Posterior cingulate gyrus (tissue), 11 donors: ENCODE data around the gene IRX2.

ENCODE experiments used
- DNase-seq, 10 donors: peaks; one replicate each; pipeline versions ENCODE4 v3.0.0 to v3.0.0-alpha.2; 2020 to 2021; ENCODE audit warnings: mixed read lengths in 3 of 10
- intact Hi-C: fragments of 100-400 bp; cut with DNase I; formaldehyde crosslinking; loops from one replicate; pipeline ENCODE4 v1.15.1; 2023

The IRX2 gene

DNA sequence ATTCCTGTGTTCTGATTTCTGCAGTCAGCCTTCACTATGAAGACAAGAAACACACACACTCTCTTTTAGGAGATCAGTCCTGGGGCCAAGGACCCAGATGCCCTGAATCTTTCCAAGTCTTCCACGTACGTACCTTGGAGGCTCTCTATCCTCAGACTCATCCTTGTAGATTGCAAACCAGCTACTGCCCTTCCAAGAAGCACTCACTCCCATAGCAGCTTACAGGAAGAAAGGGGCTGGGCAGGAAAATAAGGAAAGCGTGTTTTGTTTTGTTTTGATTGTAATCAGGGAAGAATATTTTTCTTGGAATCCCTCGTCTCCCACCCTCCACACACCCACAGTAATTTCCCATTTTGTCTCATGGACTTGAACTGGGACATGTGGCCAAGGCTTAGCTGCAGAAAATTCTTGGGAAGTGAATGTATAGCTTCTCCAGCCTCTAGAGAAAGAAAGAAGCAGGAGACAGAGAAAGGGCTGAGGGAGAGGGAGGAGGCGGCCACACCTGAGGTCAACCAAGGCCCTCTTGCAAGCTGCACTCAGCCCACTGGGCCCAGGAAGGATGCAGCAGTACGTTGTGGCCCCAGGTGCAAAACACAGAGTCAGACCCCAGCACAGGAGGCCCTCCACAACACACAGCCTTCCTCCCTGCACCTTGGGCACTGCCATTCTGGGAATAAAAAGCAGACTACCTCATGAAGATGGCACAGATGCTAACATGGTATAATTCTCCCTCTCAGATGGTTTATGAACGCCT is 29.9 kb downstream of the IRX2 start:
- peak in 1 of 10 donors; percentile 64 for DNase-seq
- intact Hi-C loops = no loop called here

DNA sequence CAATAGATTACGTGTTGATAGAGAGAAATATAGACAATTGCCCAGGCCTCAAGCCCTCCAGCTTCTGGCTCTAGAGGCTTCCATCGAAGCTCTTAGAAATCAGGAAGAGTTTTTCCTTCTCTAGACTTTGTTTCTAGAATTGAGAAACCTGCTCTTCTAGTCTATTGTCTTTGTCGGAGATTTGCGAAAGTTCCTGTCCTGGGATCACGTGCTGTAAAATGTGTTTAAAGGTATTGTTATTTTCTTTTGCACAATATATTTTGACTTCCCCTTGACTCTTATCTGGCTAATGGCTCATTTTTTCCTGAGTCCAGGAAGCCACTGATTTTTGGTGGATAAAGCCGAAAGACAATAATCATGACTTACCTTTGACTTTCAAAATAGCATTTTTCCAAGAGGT is 32.1 kb downstream of the IRX2 start:
- intact Hi-C loops = no loop called here
- DNase-seq = no peak

DNA sequence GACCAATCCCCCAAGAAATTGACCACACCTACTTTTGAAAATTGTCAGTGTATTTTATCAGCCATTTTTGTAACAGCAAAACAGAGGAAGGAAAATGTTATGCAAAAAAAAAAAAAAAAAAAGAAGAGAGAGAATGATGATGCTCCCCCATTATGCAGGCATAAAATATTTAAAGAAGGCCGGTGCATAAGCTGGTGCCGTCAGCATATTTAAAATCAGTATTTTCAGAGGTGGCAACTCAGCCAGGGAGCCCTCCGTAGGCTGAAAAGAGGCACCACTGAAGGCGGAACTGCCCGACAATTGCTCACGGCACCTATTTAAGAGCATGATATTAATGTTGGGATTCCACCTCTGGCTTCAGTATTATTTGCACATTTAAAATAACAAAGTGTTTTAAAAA is 33.4 kb downstream of the IRX2 start:
- peak in 1 of 10 donors; percentile 16 for DNase-seq
- intact Hi-C loops = no loop called here

DNA sequence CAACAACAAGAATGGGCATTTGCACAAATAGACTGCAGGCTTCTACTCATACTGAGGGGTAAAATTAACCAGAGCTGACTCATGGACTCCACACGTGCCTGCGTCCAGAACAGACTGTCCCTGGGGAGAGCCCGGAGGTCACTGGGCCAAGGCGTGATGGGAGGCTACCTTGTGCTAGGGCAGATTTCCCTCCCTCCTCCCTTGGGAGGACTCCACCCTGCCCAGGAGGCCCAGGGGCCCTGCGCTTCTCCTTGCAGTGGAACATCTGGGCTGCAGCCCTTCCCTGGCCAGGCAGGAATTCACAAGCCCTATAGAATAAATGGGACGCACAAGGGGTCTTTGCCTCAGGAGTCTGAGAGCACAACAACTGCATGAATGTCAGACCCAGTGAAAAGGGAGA is 35.6 kb downstream of the IRX2 start:
- intact Hi-C loops = no loop called here
- DNase-seq = peak in 1 of 10 donors; percentile 68

- intact Hi-C loops = no loop called here
- DNase-seq = peak in 1 of 10 donors; percentile 9
Measured at GRCh38 chr5:2714805-2715204, 36.7 kb downstream of the IRX2 start.

DNA sequence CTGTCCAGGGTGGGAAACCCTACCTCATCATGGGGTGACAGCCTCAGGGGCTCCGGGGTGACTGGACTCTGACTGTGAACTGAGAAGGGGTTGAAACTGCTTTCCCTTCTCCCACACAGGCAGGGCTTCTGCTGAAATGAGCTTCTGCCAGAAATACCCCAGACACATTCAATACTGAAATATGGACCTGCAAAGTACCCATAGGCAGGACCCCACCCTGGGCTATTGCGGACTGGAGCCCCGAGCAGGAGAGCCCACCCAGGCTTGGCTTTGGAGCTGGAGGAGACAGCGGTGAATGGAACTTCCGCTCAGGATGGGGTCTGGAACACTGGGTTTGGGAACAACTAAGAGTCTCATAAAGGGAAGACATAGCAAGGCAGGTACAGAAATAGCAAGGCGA is 37.5 kb downstream of the IRX2 start:
- intact Hi-C loops = no loop called here
- DNase-seq = no peak

DNA sequence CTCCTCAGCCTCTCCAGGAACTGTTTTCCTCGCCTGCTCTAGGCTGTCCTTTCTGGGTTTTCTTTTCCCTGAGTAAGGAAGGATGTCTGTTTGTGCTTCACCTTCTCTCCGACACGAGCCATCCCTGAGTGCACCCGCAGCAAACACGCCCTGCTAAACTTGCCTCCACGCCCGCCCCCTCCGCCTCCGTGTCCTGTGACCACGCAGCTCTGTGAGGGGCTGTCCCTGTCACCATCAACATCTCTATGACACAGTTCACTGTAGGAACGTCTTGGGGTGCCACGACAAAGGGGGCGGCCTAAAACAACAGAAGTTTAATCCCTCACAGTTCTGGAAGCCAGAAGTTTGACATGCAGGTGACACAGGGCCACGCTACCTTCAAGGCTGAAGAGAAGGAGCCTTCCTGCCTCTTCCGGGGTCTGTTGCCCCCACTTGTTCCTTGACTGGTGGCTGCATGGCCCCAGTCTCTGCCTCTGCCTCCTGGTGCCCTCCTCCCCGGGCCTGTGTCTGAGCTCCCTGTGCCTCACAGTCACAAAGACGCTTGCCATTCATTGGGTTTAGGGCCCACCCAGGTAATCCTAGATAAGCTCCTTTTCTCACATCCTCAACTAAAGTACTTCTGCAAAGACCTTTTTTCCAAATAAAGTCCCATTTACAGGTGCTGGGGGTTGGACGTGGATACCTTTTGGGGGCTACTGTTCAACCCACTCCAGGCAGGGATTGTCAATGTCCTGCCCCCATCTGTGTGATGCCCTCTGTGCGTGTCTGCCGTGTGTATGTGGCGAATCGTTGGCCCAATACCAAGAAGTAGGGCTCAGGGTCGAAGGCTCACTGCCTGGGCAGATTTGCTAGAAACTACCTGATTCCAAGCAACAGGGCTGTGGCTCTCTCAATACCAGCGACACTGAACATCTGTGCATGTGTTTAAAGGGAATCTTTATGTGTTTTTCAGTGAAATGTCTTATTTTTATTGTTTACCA is 39.7 kb downstream of the IRX2 start:
- intact Hi-C loops = no loop called here
- DNase-seq = peak in 1 of 10 donors; percentile 61

DNA sequence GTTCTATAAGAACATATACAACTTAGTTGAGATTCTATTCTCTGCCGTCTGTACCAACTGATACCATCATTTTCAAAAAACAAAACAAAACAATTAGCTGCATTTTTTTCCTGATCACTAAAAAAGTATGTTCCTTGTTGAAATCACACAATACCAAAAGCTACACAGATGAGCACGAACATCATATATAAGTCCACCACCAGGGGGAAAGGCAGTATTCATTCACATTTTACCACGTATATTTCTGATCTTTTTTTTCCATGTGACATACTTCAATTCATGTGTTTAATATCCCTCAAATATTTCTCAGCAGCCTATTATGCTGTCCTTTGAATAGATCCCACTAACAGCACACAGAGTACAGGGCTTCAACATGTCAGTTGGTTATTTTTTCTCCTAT is 40.6 kb downstream of the IRX2 start:
- intact Hi-C loops = no loop called here
- no peak for DNase-seq

- intact Hi-C loops = no loop called here
- peak in 1 of 10 donors; percentile 50 for DNase-seq
Measured at GRCh38 chr5:2709976-2710689, 41.3 kb downstream of the IRX2 start.

- intact Hi-C loops = no loop called here
- peak in 1 of 10 donors; percentile 42 for DNase-seq
Measured at GRCh38 chr5:2708751-2709150, 42.7 kb downstream of the IRX2 start.

- DNase-seq = peak in 1 of 10 donors; percentile 46
- intact Hi-C loops = no loop called here
Measured at GRCh38 chr5:2708132-2708531, 43.3 kb downstream of the IRX2 start.

GRCh38 chr5:2705861-2706260 is 45.6 kb downstream of the IRX2 start:
- DNase-seq = peak in 2 of 10 donors; percentile 28 to 60
- intact Hi-C loops = no loop called here

DNA sequence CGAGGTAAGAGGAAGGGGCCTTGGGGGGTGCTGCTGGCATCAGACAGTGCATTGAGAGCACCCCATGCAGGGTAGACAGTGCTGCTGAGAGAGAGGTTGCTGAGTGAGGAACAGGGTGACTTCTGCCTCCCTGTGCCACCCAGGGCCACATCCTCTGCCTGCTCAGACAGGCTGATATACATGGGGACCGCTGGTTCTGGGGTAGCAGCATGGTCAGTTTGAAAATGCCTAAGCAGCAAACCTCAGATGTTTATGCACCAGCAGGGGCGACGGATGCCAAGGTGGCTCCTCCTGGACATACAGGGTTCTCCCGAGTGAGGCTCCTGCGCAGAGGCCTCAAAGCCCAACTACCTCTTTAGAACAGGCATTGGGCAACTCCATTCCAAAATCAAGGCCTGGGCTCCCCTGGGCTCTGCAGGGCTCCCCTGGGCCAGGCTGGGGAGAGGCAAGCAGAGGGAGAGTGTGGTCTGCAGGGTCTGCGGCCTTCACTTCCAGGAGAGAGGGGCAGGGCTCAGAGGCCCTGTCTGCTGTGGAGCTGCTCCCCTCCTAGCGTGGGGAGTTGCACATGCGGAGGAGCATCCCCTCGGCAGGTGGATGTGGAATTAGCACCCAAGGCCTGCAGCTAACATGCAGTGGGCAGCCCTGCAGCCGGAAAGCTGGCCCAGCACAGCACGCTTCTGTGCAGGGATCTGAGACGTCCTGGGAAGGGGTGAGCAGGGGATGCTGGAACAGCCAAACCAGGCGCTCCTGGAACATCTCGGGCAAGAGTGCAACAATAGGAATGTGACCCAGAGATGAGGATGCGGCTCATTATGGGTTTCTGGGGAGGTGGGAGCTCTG is 46.5 kb downstream of the IRX2 start:
- DNase-seq = peak in 2 of 10 donors; percentile 46 to 63
- intact Hi-C loops = no loop called here

- intact Hi-C loops = no loop called here
- peak in 2 of 10 donors; percentile 38 to 45 for DNase-seq
Measured at GRCh38 chr5:2704111-2704510, 47.4 kb downstream of the IRX2 start.

- peak in 1 of 10 donors; percentile 39 for DNase-seq
- intact Hi-C loops = no loop called here
Measured at GRCh38 chr5:2703615-2704014, 47.9 kb downstream of the IRX2 start.

GRCh38 chr5:2703041-2703440 is 48.4 kb downstream of the IRX2 start:
- intact Hi-C loops = no loop called here
- peak in 2 of 10 donors; percentile 50 to 56 for DNase-seq

- DNase-seq = peak in 2 of 10 donors; percentile 70 to 71
- intact Hi-C loops = no loop called here
Measured at GRCh38 chr5:2702096-2702879, 49.2 kb downstream of the IRX2 start.

- no peak for DNase-seq
- intact Hi-C loops = no loop called here
Measured at GRCh38 chr5:2701592-2701991, 49.9 kb downstream of the IRX2 start.

DNA sequence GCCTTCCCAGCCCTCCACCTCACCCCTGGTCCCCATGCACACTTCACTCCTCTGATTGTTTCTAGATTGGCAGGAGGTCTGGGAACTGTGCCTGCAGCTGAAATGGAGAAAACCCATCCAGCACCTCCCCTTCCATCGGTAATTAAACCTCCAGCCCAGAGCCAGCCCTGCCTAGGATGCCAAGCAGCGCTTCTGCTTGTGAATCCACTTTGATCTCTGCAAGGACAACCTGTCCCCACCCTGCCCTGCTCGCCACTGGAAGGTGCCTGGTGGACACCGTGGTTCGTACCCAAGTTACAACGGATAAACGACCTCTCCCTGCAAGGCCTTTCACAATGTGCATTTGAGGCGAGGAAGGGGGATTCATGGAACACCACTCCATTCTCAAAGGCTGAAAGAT is 50.6 kb downstream of the IRX2 start:
- intact Hi-C loops = no loop called here
- DNase-seq = no peak
